Esophagus (tissue), 2 donors: ENCODE data around the gene SPEM3. TPM values are rescaled to one million over a fixed set of nuclear protein-coding genes. Genes with fewer than 3 reads are reported as not detected.

Source experiments
- H3K27ac ChIP-seq, 2 donors: one replicate each; pipeline ENCODE4 v1.5.1; 2013; ENCODE audit warnings: low read depth in 2 of 2, mild to moderate bottlenecking in 2 of 2, inconsistent platforms in 1 of 2, low read length in 1 of 2, moderate library complexity in 1 of 2
- H3K27me3 ChIP-seq, 2 donors: one replicate each; pipeline ENCODE4 v1.6.1; 2013; ENCODE audit warnings: low read length in 2 of 2, control low read depth in 1 of 2, mild to moderate bottlenecking in 1 of 2; ENCODE audit not compliant: insufficient read depth in 2 of 2, control insufficient read depth in 1 of 2
- H3K36me3 ChIP-seq, 2 donors: one replicate each; pipeline ENCODE4 v1.6.1; 2013; ENCODE audit warnings: low read length in 1 of 2; ENCODE audit not compliant: control insufficient read depth in 2 of 2, insufficient read depth in 2 of 2
- H3K4me1 ChIP-seq, 2 donors: one replicate each; pipeline ENCODE4 v1.6.1; 2013; ENCODE audit warnings: low read length in 1 of 2; ENCODE audit not compliant: control insufficient read depth in 2 of 2, insufficient read depth in 2 of 2
- H3K4me3 ChIP-seq, 2 donors: one replicate each; pipeline ENCODE4 v1.5.1; 2013; ENCODE audit warnings: low read length in 2 of 2, mild to moderate bottlenecking in 2 of 2, low read depth in 1 of 2, moderate library complexity in 1 of 2
- H3K9me3 ChIP-seq, 2 donors: one replicate each; pipeline ENCODE4 v1.6.1; 2013; ENCODE audit warnings: mild to moderate bottlenecking in 2 of 2, low read depth in 1 of 2, low read length in 1 of 2, moderate library complexity in 1 of 2; ENCODE audit not compliant: control insufficient read depth in 2 of 2, insufficient read depth in 1 of 2
- WGBS, 2 donors: extraction: QIAGEN DNeasy Blood & Tissue Kit; methylation state at CpG; one replicate each; pipeline ENCODE4 v1.1.7; 2013; 5-methylcytosine and 5-hydroxymethylcytosine counted together
- polyA plus RNA-seq, 2 donors: library from polyadenylated mRNA; stranded (reverse); fragments of 200-250 nt; gene quantifications; one replicate each; pipeline ENCODE4 v1.2.3, GENCODE V29; 2013
- donor health status: healthy with polysubstance abuse.
- donor health status: Bipolar disorder and iron deficiency.

SPEM3 gene
- polyA plus RNA-seq, 2 donors: not detected

GRCh38 chr17:7418472-7419152, 10.0 kb upstream of the SPEM3 start:
- Histone ChIP-seq H3K4me1 (no peaks in the 10 kb centered on the region), H3K4me3 (no peak overlapping the region), H3K36me3 (no peaks in the 10 kb centered on the region), H3K9me3 (no peaks in the 10 kb centered on the region), H3K27ac (no peak overlapping the region), H3K27me3 (no peaks in the 10 kb centered on the region)
- whole genome bisulfite sequencing, 2 donors: 67% methylated on average over 18 of the region's 18 CpGs

- no peaks in the 10 kb centered on the region for H3K4me1 ChIP-seq
- H3K27me3 ChIP-seq: no peaks in the 10 kb centered on the region
- no peak within 1 kb of the TSS for H3K4me3 ChIP-seq
- H3K9me3 ChIP-seq: no peaks in the 10 kb centered on the region
- H3K36me3 ChIP-seq: no peaks in the 10 kb centered on the region
- no peak within 1 kb of the TSS for H3K27ac ChIP-seq
- WGBS, 2 donors: 77 to 85% methylated on average over 16 to 17 of the region's 17 CpGs
Observed at GRCh38 chr17:7419819-7420610, 8.6 kb upstream of the SPEM3 start, which contains the start of gene SPEM1. TSS of gene SPEM1 (plus strand) at chr17:7420324. CDS start at chr17:7420385, 61 bp downstream.

- WGBS, 2 donors: 94 to 95% methylated on average over 16 of the region's 16 CpGs
- no peaks in the 10 kb centered on the region for H3K36me3 ChIP-seq
- no peaks in the 10 kb centered on the region for H3K4me1 ChIP-seq
- no peak overlapping the region for H3K4me3 ChIP-seq
- no peaks in the 10 kb centered on the region for H3K9me3 ChIP-seq
- no peak overlapping the region for H3K27ac ChIP-seq
- no peaks in the 10 kb centered on the region for H3K27me3 ChIP-seq
Observed at GRCh38 chr17:7421186-7421585, 7.5 kb upstream of the SPEM3 start.

- no peaks in the 10 kb centered on the region for H3K27me3 ChIP-seq
- WGBS, 2 donors: 64 to 68% methylated on average over 4 of the region's 4 CpGs
- no peak overlapping the region for H3K4me3 ChIP-seq
- H3K27ac ChIP-seq: no peak overlapping the region
- H3K36me3 ChIP-seq: no peaks in the 10 kb centered on the region
- H3K4me1 ChIP-seq: no peaks in the 10 kb centered on the region
- no peaks in the 10 kb centered on the region for H3K9me3 ChIP-seq
Observed at GRCh38 chr17:7423679-7424078, 5.0 kb upstream of the SPEM3 start.

GRCh38 chr17:7425316-7425715, 3.3 kb upstream of the SPEM3 start, which contains the start of gene SPEM2:
TSS of gene SPEM2 (plus strand) at chr17:7425616. CDS start at chr17:7425689, 73 bp downstream.
- H3K27me3 ChIP-seq: no peaks in the 10 kb centered on the region
- WGBS, 2 donors: 81 to 86% methylated on average over 7 of the region's 7 CpGs
- H3K27ac ChIP-seq: no peak within 1 kb of the TSS
- H3K4me3 ChIP-seq: no peak within 1 kb of the TSS
- no peaks in the 10 kb centered on the region for H3K9me3 ChIP-seq
- H3K36me3 ChIP-seq: no peaks in the 10 kb centered on the region
- H3K4me1 ChIP-seq: no peaks in the 10 kb centered on the region

- 82 to 85% methylated on average over 8 of the region's 8 CpGs for WGBS, 2 donors
- Histone ChIP-seq H3K9me3 (no peaks in the 10 kb centered on the region), H3K4me3 (no peak overlapping the region), H3K36me3 (no peaks in the 10 kb centered on the region), H3K27me3 (no peaks in the 10 kb centered on the region), H3K27ac (no peak overlapping the region), H3K4me1 (no peaks in the 10 kb centered on the region)
Observed at GRCh38 chr17:7425756-7426155, 2.9 kb upstream of the SPEM3 start.

GRCh38 chr17:7426203-7426863, 2.3 kb upstream of the SPEM3 start:
- Histone ChIP-seq H3K9me3 (no peaks in the 10 kb centered on the region), H3K27me3 (no peaks in the 10 kb centered on the region), H3K27ac (no peak overlapping the region), H3K4me3 (no peak overlapping the region), H3K36me3 (no peaks in the 10 kb centered on the region), H3K4me1 (no peaks in the 10 kb centered on the region)
- 92 to 93% methylated on average over 33 of the region's 33 CpGs for whole genome bisulfite sequencing, 2 donors

GRCh38 chr17:7426896-7427489, 1.7 kb upstream of the SPEM3 start:
- Histone ChIP-seq H3K27ac (no peak overlapping the region), H3K9me3 (no peaks in the 10 kb centered on the region), H3K4me1 (no peaks in the 10 kb centered on the region), H3K4me3 (no peak overlapping the region), H3K36me3 (no peaks in the 10 kb centered on the region), H3K27me3 (no peaks in the 10 kb centered on the region)
- 91 to 92% methylated on average over 29 of the region's 29 CpGs for WGBS, 2 donors

- H3K4me3 ChIP-seq: no peak overlapping the region
- H3K4me1 ChIP-seq: no peaks in the 10 kb centered on the region
- H3K36me3 ChIP-seq: no peaks in the 10 kb centered on the region
- H3K9me3 ChIP-seq: no peaks in the 10 kb centered on the region
- no peak overlapping the region for H3K27ac ChIP-seq
- no peaks in the 10 kb centered on the region for H3K27me3 ChIP-seq
- WGBS, 2 donors: 90 to 97% methylated on average over 7 of the region's 7 CpGs
Observed at GRCh38 chr17:7427549-7427948, 1.1 kb upstream of the SPEM3 start.
